Skeletal muscle satellite cell (primary cell): Measurements from ENCODE around the gene PTPRC.
A peak's percentile ranks its signal among the peaks of the same experiment; 100 is the strongest.

Experiments
- H3K27me3 ChIP-seq: 2 replicates; pipeline ENCODE4 v1.7.0; 2013; ENCODE audit warnings: low read length; ENCODE audit not compliant: control insufficient read depth, insufficient read depth
- H3K36me3 ChIP-seq: 2 replicates; pipeline ENCODE4 v1.7.0; 2013; ENCODE audit warnings: mild to moderate bottlenecking, control low read depth, low read length; ENCODE audit not compliant: insufficient read depth
- H3K4me1 ChIP-seq: 2 replicates; pipeline ENCODE4 v1.7.0; 2013; ENCODE audit warnings: low read length; ENCODE audit not compliant: control insufficient read depth, insufficient read depth
- H3K4me2 ChIP-seq: 2 replicates; pipeline ENCODE4 v1.7.0; 2013; ENCODE audit warnings: mild to moderate bottlenecking, low read length
- H3K4me3 ChIP-seq: 2 replicates; pipeline ENCODE4 v1.7.0; 2013; ENCODE audit warnings: low read length
- H3K9ac ChIP-seq: 2 replicates; pipeline ENCODE4 v1.7.0; 2013; ENCODE audit warnings: mild to moderate bottlenecking, low read depth, low read length, moderate library complexity
- H3K9me3 ChIP-seq: replicated peaks from 2 replicates; pipeline ENCODE4 v1.7.0; 2013; ENCODE audit warnings: mild to moderate bottlenecking, control low read depth, low read length

Gene PTPRC

GRCh38 chr1:198622001-198622400 is 16.8 kb upstream of the PTPRC start:
- H3K9ac ChIP-seq = no peak overlapping the region
- no peak overlapping the region for H3K4me2 ChIP-seq
- no peaks in the 10 kb centered on the region for H3K27me3 ChIP-seq
- no peaks in the 10 kb centered on the region for H3K9me3 ChIP-seq
- peaks cover 15% of the 10 kb centered on the region for H3K4me1 ChIP-seq
- H3K4me3 ChIP-seq = no peak overlapping the region
- no peaks in the 10 kb centered on the region for H3K36me3 ChIP-seq

- H3K4me3 ChIP-seq = no peak overlapping the region
- peaks cover 24% of the 10 kb centered on the region for H3K4me1 ChIP-seq
- no peak overlapping the region for H3K9ac ChIP-seq
- H3K9me3 ChIP-seq = no peaks in the 10 kb centered on the region
- no peaks in the 10 kb centered on the region for H3K27me3 ChIP-seq
- H3K4me2 ChIP-seq = peak overlapping the region; percentile 33
- H3K36me3 ChIP-seq = no peaks in the 10 kb centered on the region
These were observed 14.8 kb upstream of the PTPRC start for GRCh38 chr1:198623752-198624647.

GRCh38 chr1:198624648-198624980 is 14.2 kb upstream of the PTPRC start:
- Histone ChIP-seq H3K27me3 (no peaks in the 10 kb centered on the region), H3K4me2 (no peak overlapping the region), H3K36me3 (no peaks in the 10 kb centered on the region), H3K9ac (no peak overlapping the region), H3K9me3 (no peaks in the 10 kb centered on the region), H3K4me1 (peaks cover 24% of the 10 kb centered on the region), H3K4me3 (no peak overlapping the region)

- peaks cover 24% of the 10 kb centered on the region for H3K4me1 ChIP-seq
- no peak overlapping the region for H3K9ac ChIP-seq
- H3K4me3 ChIP-seq = no peak overlapping the region
- no peaks in the 10 kb centered on the region for H3K9me3 ChIP-seq
- no peaks in the 10 kb centered on the region for H3K27me3 ChIP-seq
- no peak overlapping the region for H3K4me2 ChIP-seq
- no peaks in the 10 kb centered on the region for H3K36me3 ChIP-seq
These were observed 11.3 kb upstream of the PTPRC start for GRCh38 chr1:198627436-198628066.

- no peak overlapping the region for H3K9ac ChIP-seq
- no peaks in the 10 kb centered on the region for H3K9me3 ChIP-seq
- H3K4me2 ChIP-seq = no peak overlapping the region
- H3K4me3 ChIP-seq = no peak overlapping the region
- H3K36me3 ChIP-seq = no peaks in the 10 kb centered on the region
- H3K27me3 ChIP-seq = no peaks in the 10 kb centered on the region
- H3K4me1 ChIP-seq = peaks cover 24% of the 10 kb centered on the region
These were observed 10.8 kb upstream of the PTPRC start for GRCh38 chr1:198628067-198628455.

GRCh38 chr1:198629610-198630009 is 9.2 kb upstream of the PTPRC start:
- H3K36me3 ChIP-seq = no peaks in the 10 kb centered on the region
- no peak overlapping the region for H3K4me2 ChIP-seq
- peaks cover 10% of the 10 kb centered on the region for H3K4me1 ChIP-seq
- no peak overlapping the region for H3K4me3 ChIP-seq
- H3K27me3 ChIP-seq = no peaks in the 10 kb centered on the region
- H3K9ac ChIP-seq = no peak overlapping the region
- H3K9me3 ChIP-seq = no peaks in the 10 kb centered on the region

- H3K36me3 ChIP-seq = no peaks in the 10 kb centered on the region
- H3K4me2 ChIP-seq = no peak overlapping the region
- no peaks in the 10 kb centered on the region for H3K9me3 ChIP-seq
- peaks cover 9% of the 10 kb centered on the region for H3K4me1 ChIP-seq
- H3K4me3 ChIP-seq = no peak overlapping the region
- H3K27me3 ChIP-seq = no peaks in the 10 kb centered on the region
- no peak overlapping the region for H3K9ac ChIP-seq
These were observed 8.0 kb upstream of the PTPRC start for GRCh38 chr1:198630863-198631262.

- Histone ChIP-seq H3K4me1 (peaks cover 9% of the 10 kb centered on the region), H3K36me3 (no peaks in the 10 kb centered on the region), H3K4me3 (no peak overlapping the region), H3K9me3 (no peaks in the 10 kb centered on the region), H3K27me3 (no peaks in the 10 kb centered on the region), H3K4me2 (no peak overlapping the region), H3K9ac (no peak overlapping the region)
These were observed 7.5 kb upstream of the PTPRC start for GRCh38 chr1:198631292-198631691.

GRCh38 chr1:198632007-198632406 is 6.8 kb upstream of the PTPRC start:
- Histone ChIP-seq H3K27me3 (no peaks in the 10 kb centered on the region), H3K4me3 (no peak overlapping the region), H3K36me3 (no peaks in the 10 kb centered on the region), H3K4me2 (no peak overlapping the region), H3K9me3 (no peaks in the 10 kb centered on the region), H3K9ac (no peak overlapping the region), H3K4me1 (peaks cover 9% of the 10 kb centered on the region)

- Histone ChIP-seq H3K36me3 (no peaks in the 10 kb centered on the region), H3K9ac (no peak overlapping the region), H3K4me1 (no peaks in the 10 kb centered on the region), H3K27me3 (no peaks in the 10 kb centered on the region), H3K9me3 (no peaks in the 10 kb centered on the region), H3K4me3 (no peak overlapping the region), H3K4me2 (no peak overlapping the region)
These were observed 5.1 kb upstream of the PTPRC start for GRCh38 chr1:198633675-198634121.

- Histone ChIP-seq H3K9ac (no peak overlapping the region), H3K9me3 (no peaks in the 10 kb centered on the region), H3K4me1 (no peaks in the 10 kb centered on the region), H3K36me3 (no peaks in the 10 kb centered on the region), H3K4me2 (no peak overlapping the region), H3K27me3 (no peaks in the 10 kb centered on the region), H3K4me3 (no peak overlapping the region)
These were observed 2.9 kb upstream of the PTPRC start for GRCh38 chr1:198635964-198636363.

- Histone ChIP-seq H3K4me3 (no peak overlapping the region), H3K9me3 (no peaks in the 10 kb centered on the region), H3K9ac (no peak overlapping the region), H3K27me3 (no peaks in the 10 kb centered on the region), H3K4me2 (no peak overlapping the region), H3K4me1 (peaks cover 4% of the 10 kb centered on the region), H3K36me3 (no peaks in the 10 kb centered on the region)
These were observed 2.4 kb upstream of the PTPRC start for GRCh38 chr1:198636391-198636790.
